GM18951 (cell line): Measurements from ENCODE around the gene DKK1.

Experiments
- POLR2A ChIP-seq: IDR thresholded peaks from 4 replicates; pipeline ENCODE4 v1.6.1; 2011; ENCODE audit warnings: mild to moderate bottlenecking; ENCODE audit not compliant: insufficient read length, insufficient read depth; ENCODE audit errors: extremely low read depth
- in situ Hi-C: fragments of 300-500 bp; cut with MboI; formaldehyde crosslinking; loops from one replicate; pipeline ENCODE4 v1.12.0; 2022; ENCODE audit warnings: low sequenced_read_pairs, mixed read lengths, inconsistent platforms; ENCODE audit not compliant: unreplicated experiment

DKK1 gene

GRCh38 chr10:52313933-52314821 is at the start of gene DKK1:
DKK1 (plus strand) TSS chr10:52314281; CDS start chr10:52314435, 154 bp downstream.
- no peak for TF ChIP-seq POLR2A
- in situ Hi-C loops: loop anchor here (25.0 kb wide), 1 partner anchor 173 kb away; no protein-coding TSS in a partner anchor

- no peak for TF ChIP-seq POLR2A
- in situ Hi-C loops: no loop called here
Measured at GRCh38 chr10:52265131-52265926, 48.8 kb upstream of the DKK1 start.

- no peak for TF ChIP-seq POLR2A
- in situ Hi-C loops: no loop called here
Measured at GRCh38 chr10:52266858-52267257, 47.2 kb upstream of the DKK1 start.

- TF ChIP-seq POLR2A: no peak
- in situ Hi-C loops: no loop called here
Measured at GRCh38 chr10:52268790-52269189, 45.3 kb upstream of the DKK1 start.

- in situ Hi-C loops: no loop called here
- TF ChIP-seq POLR2A: no peak
Measured at GRCh38 chr10:52269233-52269632, 44.8 kb upstream of the DKK1 start.

GRCh38 chr10:52276163-52276562 is 37.9 kb upstream of the DKK1 start:
- TF ChIP-seq POLR2A: no peak
- in situ Hi-C loops: no loop called here

DNA sequence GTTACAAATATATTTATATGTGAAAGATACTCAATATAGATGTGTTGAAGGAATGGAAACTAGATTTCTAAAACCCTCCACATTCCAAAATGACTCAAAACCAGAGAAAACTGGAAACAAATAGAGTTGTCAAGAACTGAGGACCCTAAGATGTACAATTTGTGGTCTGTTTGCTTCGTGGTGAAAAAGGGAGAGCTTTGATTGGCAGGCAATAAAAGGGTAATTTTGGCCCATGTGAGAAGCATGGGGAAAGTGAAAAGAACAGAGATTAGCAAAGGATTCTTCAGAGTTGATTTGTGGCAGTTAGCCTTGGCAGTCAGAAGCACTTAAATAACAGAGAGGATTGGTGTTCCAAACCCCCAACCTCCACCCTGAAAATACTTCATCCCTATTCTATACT is 37.1 kb upstream of the DKK1 start:
- no peak for TF ChIP-seq POLR2A
- in situ Hi-C loops: no loop called here

GRCh38 chr10:52279546-52279945 is 34.5 kb upstream of the DKK1 start:
- in situ Hi-C loops: no loop called here
- TF ChIP-seq POLR2A: no peak

DNA sequence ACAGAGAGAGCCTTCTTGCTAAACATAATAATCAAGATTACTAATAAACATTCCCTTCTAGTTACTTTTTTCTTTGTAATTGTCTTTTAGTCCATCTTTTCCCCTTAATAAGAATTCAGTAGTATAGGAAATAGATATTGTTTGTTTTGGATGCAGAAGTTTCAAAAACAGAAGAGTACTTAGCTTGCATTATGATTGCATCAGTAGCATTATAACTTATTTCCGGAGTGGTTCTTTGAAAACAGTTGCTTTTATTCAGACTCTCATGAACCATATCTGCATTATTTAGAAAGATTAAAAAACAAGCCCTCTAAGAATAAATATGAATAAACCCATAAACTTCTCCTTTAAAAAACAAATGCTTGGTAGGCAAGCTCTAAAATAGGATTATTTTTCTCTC is 34.0 kb upstream of the DKK1 start:
- in situ Hi-C loops: no loop called here
- no peak for TF ChIP-seq POLR2A

- no peak for TF ChIP-seq POLR2A
- in situ Hi-C loops: no loop called here
Measured at GRCh38 chr10:52283174-52283573, 30.9 kb upstream of the DKK1 start.

DNA sequence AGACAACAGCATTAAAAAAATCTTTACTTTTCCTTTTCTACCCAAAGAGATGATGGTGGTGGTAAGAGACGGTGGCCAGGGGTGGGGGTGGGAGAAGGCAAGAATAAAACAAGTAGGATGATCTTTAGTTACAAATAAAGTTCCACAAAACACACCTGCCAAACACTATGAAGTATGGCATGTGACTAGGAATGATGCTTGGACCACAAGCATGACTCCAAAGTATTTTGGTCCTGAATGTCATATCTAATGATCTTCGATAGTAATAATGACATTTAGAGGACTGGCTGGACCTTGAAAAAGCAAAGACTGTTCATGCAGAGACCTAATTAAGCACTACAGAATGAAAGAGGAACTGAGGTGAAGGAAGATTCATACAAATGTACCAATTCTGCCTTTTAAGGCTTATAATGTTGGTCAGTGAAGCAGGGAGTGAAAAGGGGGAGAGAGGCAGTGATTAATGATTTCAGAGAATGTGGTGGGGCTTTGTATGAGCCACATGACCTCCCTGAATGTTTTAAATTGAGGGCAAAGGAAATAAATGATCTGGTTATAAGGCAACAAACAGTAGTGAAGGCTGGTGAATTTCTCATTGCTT is 29.6 kb upstream of the DKK1 start:
- in situ Hi-C loops: no loop called here

GRCh38 chr10:52287866-52288265 is 26.2 kb upstream of the DKK1 start:
- in situ Hi-C loops: no loop called here
- no peak for TF ChIP-seq POLR2A

More for the DNA sequence above, 29.6 kb upstream of the DKK1 start:
- TF ChIP-seq POLR2A: no peak

GRCh38 chr10:52297747-52298146 is 16.3 kb upstream of the DKK1 start:
- in situ Hi-C loops: no loop called here
- no peak for TF ChIP-seq POLR2A
